Prostate gland (tissue), 2 donors: ENCODE measurements around the gene PLCH2. TPM values are rescaled to one million over a fixed set of nuclear protein-coding genes. Genes with fewer than 3 reads are reported as not detected.

Experiments used
- DNase-seq: peaks from one replicate; pipeline ENCODE4 v3.0.0-alpha.2; 2019; ENCODE audit warnings: low spot score
- H3K27ac ChIP-seq, 2 donors: fragments of 200-600 bp; sonication (generic); 2 replicates each; pipeline ENCODE4 v1.5.1; 2017 to 2019
- H3K27me3 ChIP-seq: fragments of 200-600 bp; sonication (generic); replicated peaks from 2 replicates; pipeline ENCODE4 v1.5.1; 2019; ENCODE audit not compliant: insufficient read depth
- H3K36me3 ChIP-seq, 2 donors: fragments of 200-600 bp; sonication (generic); 1 replicate in 1 of 2; 2 replicates in 1 of 2; pipeline versions ENCODE4 v1.5.1 to v1.8.1; 2017 to 2019
- H3K4me1 ChIP-seq: fragments of 200-600 bp; sonication (generic); replicated peaks from 2 replicates; pipeline ENCODE4 v1.5.1; 2019
- H3K4me3 ChIP-seq, 2 donors: fragments of 200-600 bp; sonication (generic); 2 replicates each; pipeline ENCODE4 v1.5.1; 2017 to 2019
- H3K9me3 ChIP-seq: fragments of 200-600 bp; sonication (generic); 2 replicates; pipeline ENCODE4 v1.5.1; 2017
- CTCF ChIP-seq, 4 experiments: fragments of 200-600 bp in 2 of 4; fragments of 450-650 bp in 2 of 4; sonication (generic) in 2 of 4; IDR thresholded peaks; 1 replicate in 3 of 4; 2 replicates in 1 of 4; pipeline ENCODE4 v1.5.1; 2016 to 2019; ENCODE audit warnings: antibody characterized with exemption in 4 of 4, mild to moderate bottlenecking in 2 of 4, moderate library complexity in 2 of 4
- POLR2A ChIP-seq: fragments of 450-650 bp; IDR thresholded peaks from one replicate; pipeline ENCODE4 v1.6.1; 2016; ENCODE audit warnings: antibody characterized with exemption, mild to moderate bottlenecking
- POLR2AphosphoS5 ChIP-seq: sonication (generic); formaldehyde crosslinking; IDR thresholded peaks from one replicate; pipeline ENCODE4 v1.6.1; 2017; ENCODE audit warnings: antibody characterized with exemption
- WGBS: methylation state at CpG from one replicate; pipeline ENCODE4 v1.1.5; 2018; 5-methylcytosine and 5-hydroxymethylcytosine counted together
- intact Hi-C: fragments of 100-400 bp; cut with DNase I; formaldehyde crosslinking; loops from one replicate; pipeline ENCODE4 v1.14.2; 2022
- total RNA-seq, 2 donors: library from RNA; depleted of rRNA; stranded (reverse); fragments of >200 nt; gene quantifications; one replicate each; pipeline ENCODE4 v1.1.0, GENCODE V29; 2016

Gene PLCH2
- total RNA-seq, 2 donors from 2014 or later, result 29.8 to 41.0 TPM

- intact Hi-C loops, result no loop called here
These were observed 28.8 kb downstream of the PLCH2 start for GRCh38 chr1:2504949-2505272.

DNA sequence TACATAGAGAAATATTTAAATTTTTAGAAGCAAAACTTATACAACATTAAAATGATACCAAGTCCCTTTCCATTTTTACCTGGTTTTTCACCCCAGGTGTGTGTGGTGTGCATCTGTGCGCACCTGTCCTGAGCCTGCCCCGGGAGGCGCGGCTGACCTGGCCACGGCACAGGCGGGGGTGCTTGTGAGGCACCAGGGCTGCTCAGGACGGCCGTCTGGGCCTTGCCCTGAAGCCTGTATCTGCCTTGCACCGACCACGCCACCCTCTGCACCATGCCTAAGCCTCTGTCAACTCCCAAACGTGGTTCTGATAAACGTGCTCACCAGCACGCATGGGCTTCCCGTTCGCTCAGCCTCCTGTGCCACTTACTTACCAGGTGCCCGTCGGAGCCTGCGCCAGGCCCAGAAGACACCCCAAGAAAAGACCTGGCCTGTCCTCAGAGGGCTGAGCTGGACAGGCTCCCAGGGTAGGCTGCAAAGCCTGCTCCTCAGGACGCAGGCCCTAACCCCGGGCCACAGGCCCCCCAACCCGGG is 29.4 kb downstream of the PLCH2 start:
- 75% methylated on average over 20 of the region's 21 CpGs for WGBS
- no peak for DNase-seq
- Histone ChIP-seq H3K27me3 (no peaks in the 10 kb centered on the region), H3K4me3 (no peak overlapping the region), H3K9me3 (no peaks in the 10 kb centered on the region), H3K36me3 (peaks cover 0 to 17% of the 10 kb centered on the region in 2 donors), H3K27ac (no peak overlapping the region), H3K4me1 (no peaks in the 10 kb centered on the region)
- TF ChIP-seq POLR2AphosphoS5 (no peak), POLR2A (no peak), CTCF (IDR thresholded peaks at IDR 0.05) (no peak)
- intact Hi-C loops, result no loop called here

More at GRCh38 chr1:2504949-2505272, 28.8 kb downstream of the PLCH2 start:
- peaks cover 0 to 13% of the 10 kb centered on the region in 2 donors for H3K36me3 ChIP-seq
- 59% methylated on average over 7 of the region's 22 CpGs for WGBS
- no peak overlapping the region for H3K27ac ChIP-seq
- DNase-seq, result no peak
- TF ChIP-seq POLR2A, result no peak
- no peak for TF ChIP-seq POLR2AphosphoS5
- TF ChIP-seq CTCF (IDR thresholded peaks at IDR 0.05), result no peak
- no peaks in the 10 kb centered on the region for H3K4me1 ChIP-seq
- no peaks in the 10 kb centered on the region for H3K9me3 ChIP-seq
- no peak overlapping the region for H3K4me3 ChIP-seq
- no peaks in the 10 kb centered on the region for H3K27me3 ChIP-seq

DNA sequence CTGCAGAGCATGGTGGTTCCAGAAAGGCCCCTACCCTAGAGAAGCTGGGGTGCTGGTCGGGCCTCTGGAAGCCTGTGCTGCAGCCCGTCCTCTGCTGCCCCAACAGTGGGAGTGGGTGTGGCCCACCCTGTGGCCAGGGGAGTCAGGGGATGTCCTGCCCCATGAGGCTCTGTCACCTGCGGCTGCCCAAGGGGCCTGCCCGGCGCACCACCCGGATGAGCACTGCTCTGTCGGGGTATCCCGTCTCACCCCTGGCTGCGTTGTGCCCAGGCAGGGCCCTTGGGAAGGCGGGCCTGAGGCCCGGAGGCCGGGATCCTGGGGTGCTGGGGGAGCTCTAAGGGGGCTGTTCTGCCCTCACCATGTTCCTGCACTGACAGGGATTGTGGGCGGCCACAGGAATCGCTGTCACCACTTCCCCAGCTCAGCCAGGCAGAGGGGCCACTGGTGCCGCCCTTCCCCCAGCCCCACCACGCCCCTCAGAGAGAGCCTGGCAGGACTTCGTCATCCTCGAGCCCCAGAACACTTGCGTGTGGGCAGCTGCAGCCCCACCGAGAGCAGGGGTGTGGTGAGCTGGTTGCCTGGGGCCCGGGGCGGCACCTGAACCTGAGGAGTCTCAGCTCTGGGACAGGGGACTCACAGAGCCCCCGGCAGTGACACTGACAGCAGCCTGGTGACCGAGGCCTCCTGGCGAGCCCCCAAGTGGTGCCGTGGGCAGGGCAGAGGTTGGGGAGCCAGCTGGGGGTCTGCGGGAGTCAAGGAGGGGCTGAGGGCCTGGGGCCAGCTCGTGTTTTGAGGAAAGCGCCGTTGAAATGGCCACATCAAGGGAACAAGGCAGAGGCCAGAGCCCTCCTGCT is 30.1 kb downstream of the PLCH2 start:
- Histone ChIP-seq H3K27me3 (no peaks in the 10 kb centered on the region), H3K4me1 (no peaks in the 10 kb centered on the region), H3K9me3 (no peaks in the 10 kb centered on the region), H3K4me3 (no peak overlapping the region), H3K36me3 (peaks cover 0 to 24% of the 10 kb centered on the region in 2 donors), H3K27ac (no peak overlapping the region)
- TF ChIP-seq POLR2AphosphoS5 (no peak), CTCF (IDR thresholded peaks at IDR 0.05) (no peak), POLR2A (no peak)
- intact Hi-C loops, result no loop called here
- no peak for DNase-seq
- WGBS, result 75% methylated on average over 22 of the region's 30 CpGs

DNA sequence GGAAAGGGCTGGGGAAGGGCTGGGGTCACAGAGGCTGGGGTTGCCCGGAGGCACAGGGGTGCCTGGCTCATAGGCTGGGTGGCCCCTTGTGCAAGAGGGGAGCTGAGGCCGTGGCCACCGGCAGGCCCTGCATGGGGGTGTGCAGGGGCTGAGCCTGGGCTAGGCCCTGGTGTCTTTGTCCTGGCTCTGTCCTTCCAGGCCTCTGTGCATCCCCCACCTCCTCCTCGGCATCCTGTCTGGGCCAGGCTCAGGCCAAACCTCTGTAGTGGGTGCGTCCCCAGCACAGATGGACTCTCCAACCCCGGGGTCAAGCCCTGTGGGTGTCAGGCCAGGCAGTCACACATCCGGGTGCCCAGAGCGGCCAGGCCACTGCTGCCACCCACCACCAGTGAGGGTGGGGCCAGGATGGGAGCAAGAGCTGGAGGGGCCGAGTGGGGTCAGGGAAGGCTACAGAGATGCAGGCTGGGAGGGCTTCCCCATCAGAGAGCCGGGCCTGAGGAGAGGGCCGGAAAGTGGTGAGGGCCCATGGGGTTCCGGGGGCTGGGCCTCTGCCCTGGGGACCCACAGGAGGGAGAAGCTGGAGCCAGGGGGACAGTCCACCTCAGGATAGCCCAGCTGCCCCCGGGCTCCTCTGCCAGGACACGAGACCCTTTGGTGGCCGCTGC is 30.9 kb downstream of the PLCH2 start:
- Histone ChIP-seq H3K36me3 (peaks cover 0 to 28% of the 10 kb centered on the region in 2 donors), H3K4me3 (no peak overlapping the region), H3K4me1 (no peaks in the 10 kb centered on the region), H3K27ac (no peak overlapping the region), H3K9me3 (no peaks in the 10 kb centered on the region), H3K27me3 (no peaks in the 10 kb centered on the region)
- WGBS, result 59% methylated on average over 11 of the region's 15 CpGs
- DNase-seq, result no peak
- intact Hi-C loops, result no loop called here
- no peak for TF ChIP-seq POLR2A
- no peak for TF ChIP-seq POLR2AphosphoS5
- TF ChIP-seq CTCF (IDR thresholded peaks at IDR 0.05), result no peak
